ENCODE data around the gene VSIG4. TPM values are rescaled to one million over a fixed set of nuclear protein-coding genes. Genes with fewer than 3 reads are reported as not detected.

VSIG4 gene
- total RNA-seq, 2 donors from 2014 or later: 28.0 to 71.6 TPM

DNA sequence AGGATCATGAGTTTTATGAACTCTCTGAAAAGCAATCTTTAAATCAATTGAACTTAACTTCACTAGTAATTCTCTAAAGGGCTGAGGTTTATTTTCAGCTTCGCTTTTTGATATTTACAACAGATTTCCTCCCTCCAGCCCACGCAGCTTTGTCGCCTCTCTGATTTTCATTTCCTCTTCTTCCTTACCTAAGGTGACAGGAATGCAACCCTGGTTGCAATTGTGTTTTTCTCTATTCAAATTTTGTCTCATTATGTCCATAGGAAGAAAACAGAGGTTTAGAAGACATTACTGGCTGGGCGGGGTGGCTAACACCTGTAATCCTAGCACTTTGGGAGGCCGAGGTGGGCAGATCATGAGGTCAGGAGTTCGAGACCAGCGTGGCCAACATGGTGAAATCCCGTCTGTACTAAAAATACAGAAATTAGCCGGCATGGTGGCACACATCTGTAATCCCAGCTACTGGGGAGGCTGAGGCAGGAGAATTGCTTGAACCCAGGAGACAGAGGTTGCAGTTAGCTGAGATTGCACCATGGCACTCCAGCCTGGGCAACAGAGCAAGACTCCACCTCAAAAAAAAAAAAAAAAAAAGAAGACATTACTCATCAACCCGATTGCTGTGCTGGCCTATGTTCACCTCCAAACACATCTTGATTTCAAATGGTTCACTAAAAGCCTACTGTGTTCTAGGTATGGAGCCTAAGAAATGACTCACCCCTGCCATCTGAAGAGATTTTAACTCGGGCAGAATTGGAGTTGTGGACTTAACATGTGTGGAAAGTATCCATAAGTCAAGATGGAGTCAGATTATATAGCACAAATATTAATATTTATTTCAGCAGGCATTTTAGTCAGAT is 36.8 kb downstream of the VSIG4 start:
- Histone ChIP-seq H3K9me3 (no peaks in the 10 kb centered on the region), H3K4me3 (no peak overlapping the region), H3K4me1 (no peaks in the 10 kb centered on the region), H3K36me3 (no peaks in the 10 kb centered on the region), H3K27me3 (no peaks in the 10 kb centered on the region), H3K27ac (no peak overlapping the region)
- DNase-seq (ENCODE audit: low spot score): no peak
- no peak for TF ChIP-seq CTCF (IDR thresholded peaks at IDR 0.05)

- no peak overlapping the region for H3K27ac ChIP-seq
- no peak for DNase-seq (ENCODE audit: low spot score)
- H3K27me3 ChIP-seq: no peaks in the 10 kb centered on the region
- H3K4me1 ChIP-seq: no peaks in the 10 kb centered on the region
- no peak for TF ChIP-seq CTCF (IDR thresholded peaks at IDR 0.05)
- H3K4me3 ChIP-seq: no peak overlapping the region
- no peaks in the 10 kb centered on the region for H3K36me3 ChIP-seq
- no peaks in the 10 kb centered on the region for H3K9me3 ChIP-seq
Observed at GRCh38 chrX:66001596-66001995, 38.3 kb downstream of the VSIG4 start.

- H3K27me3 ChIP-seq: no peaks in the 10 kb centered on the region
- no peaks in the 10 kb centered on the region for H3K9me3 ChIP-seq
- no peak for DNase-seq (ENCODE audit: low spot score)
- TF ChIP-seq CTCF (IDR thresholded peaks at IDR 0.05): no peak
- no peaks in the 10 kb centered on the region for H3K36me3 ChIP-seq
- H3K4me3 ChIP-seq: no peak overlapping the region
- no peak overlapping the region for H3K27ac ChIP-seq
- no peaks in the 10 kb centered on the region for H3K4me1 ChIP-seq
Observed at GRCh38 chrX:66000628-66001272, 39.1 kb downstream of the VSIG4 start.

- DNase-seq (ENCODE audit: low spot score): no peak
- no peak for TF ChIP-seq CTCF (IDR thresholded peaks at IDR 0.05)
- Histone ChIP-seq H3K27me3 (no peaks in the 10 kb centered on the region), H3K36me3 (no peaks in the 10 kb centered on the region), H3K9me3 (no peaks in the 10 kb centered on the region), H3K4me1 (no peaks in the 10 kb centered on the region), H3K27ac (no peak overlapping the region), H3K4me3 (no peak overlapping the region)
Observed at GRCh38 chrX:66000178-66000577, 39.7 kb downstream of the VSIG4 start.

DNA sequence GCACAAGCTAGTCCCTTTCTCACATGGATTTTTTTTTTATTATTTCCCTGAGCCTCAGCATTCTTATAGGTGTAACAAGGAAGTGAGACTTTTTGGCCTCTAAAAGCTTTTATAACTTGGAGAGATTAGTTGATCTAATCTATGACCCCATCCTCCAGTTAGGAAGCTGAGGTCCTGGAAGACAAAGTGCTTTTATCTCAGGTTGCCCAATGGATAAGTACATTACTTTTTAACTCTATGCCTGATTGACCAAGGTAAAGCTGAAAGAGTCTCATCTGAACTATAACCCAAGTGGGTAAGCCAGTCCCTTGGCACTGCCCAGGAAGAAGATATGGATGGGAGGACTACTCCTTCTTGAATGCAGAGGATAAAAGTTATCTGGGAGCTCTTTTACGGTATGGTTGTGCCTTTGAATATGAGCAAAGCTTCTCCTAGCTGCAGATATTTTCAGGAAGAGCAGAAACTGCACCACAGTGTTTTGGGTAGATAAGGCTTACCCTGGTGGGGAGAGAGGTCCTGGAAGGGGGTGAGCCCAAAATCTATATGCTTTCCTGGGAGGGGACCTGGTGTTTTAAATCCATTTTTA is 40.2 kb downstream of the VSIG4 start:
- TF ChIP-seq CTCF (IDR thresholded peaks at IDR 0.05): no peak
- H3K4me1 ChIP-seq: no peaks in the 10 kb centered on the region
- no peaks in the 10 kb centered on the region for H3K27me3 ChIP-seq
- DNase-seq (ENCODE audit: low spot score): no peak
- no peaks in the 10 kb centered on the region for H3K36me3 ChIP-seq
- no peak overlapping the region for H3K27ac ChIP-seq
- no peak overlapping the region for H3K4me3 ChIP-seq
- H3K9me3 ChIP-seq: no peaks in the 10 kb centered on the region
